ENCODE data around the gene TTN. TPM values are rescaled to one million over a fixed set of nuclear protein-coding genes. Genes with fewer than 3 reads are reported as not detected.

Gene TTN
- total and polyA plus RNA-seq, 2 of the 8 experiments (the other 6 are each of a cell fraction or from before 2014, with no cell fraction given): 0.30 to 9.7 TPM

- TF ChIP-seq KDM5A (IDR thresholded peaks at IDR 0.05; ENCODE audit: low read length) (no peak), RAD21 (IDR thresholded peaks at IDR 0.05 in 1 of 2, conservative IDR thresholded peaks at IDR 0.05 in 1 of 2; ENCODE audit: low read depth in 2 of 2, low read length in 2 of 2) (no peak), CHD2 (IDR thresholded peaks at IDR 0.05; ENCODE audit: low read length) (no peak), TAF7 (optimal IDR thresholded peaks at IDR 0.05; ENCODE audit: borderline replicate concordance, low read depth, low read length) (no peak), NANOG (IDR thresholded peaks at IDR 0.05; ENCODE audit: insufficient read depth, low read depth, low read length, poor library complexity, severe bottlenecking) (no peak)
Measured at GRCh38 chr2:178482437-178482836, 324.8 kb downstream of the TTN start (continued).

All from H1 (cell line).